PC-3 (cell line): ENCODE data around the gene PRELID2.

Source experiments
- EZH2phosphoT487 ChIP-seq: fragments of 300-600 bp; sonication (generic); IDR thresholded peaks from 2 replicates; pipeline ENCODE4 v1.6.1; 2018; ENCODE audit warnings: mild to moderate bottlenecking, antibody characterized with exemption, low read length, borderline replicate concordance
- TF ChIP-seq, protein P1 (sequence below): fragments of 300-600 bp; sonication (generic); conservative IDR thresholded peaks from 2 replicates; pipeline ENCODE4 v1.5.1; 2017; ENCODE audit warnings: antibody characterized with exemption, low read depth, mild to moderate bottlenecking, low read length

DNA sequence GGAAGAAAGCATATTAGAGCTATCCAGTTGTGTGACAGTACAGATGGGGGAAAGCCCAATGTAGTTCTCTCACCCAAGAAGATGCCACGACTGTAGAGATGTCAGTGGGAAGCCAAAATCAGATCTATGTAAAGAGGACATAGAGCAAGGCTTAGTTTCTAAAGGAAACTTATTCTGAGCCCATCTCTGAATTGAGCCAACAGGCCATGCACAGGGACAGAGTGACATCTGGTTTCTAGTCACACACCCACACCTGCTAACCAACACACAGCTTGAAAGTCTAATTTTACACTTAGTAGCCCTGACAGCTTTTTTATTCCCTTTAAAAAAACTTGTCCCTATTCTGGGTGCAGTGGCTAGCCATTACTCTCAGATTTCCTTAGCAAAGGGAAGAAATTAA, 22.3 kb downstream of the PRELID2 start:
- no peak for TF ChIP-seq EZH2phosphoT487
- TF ChIP-seq, protein P1, sequence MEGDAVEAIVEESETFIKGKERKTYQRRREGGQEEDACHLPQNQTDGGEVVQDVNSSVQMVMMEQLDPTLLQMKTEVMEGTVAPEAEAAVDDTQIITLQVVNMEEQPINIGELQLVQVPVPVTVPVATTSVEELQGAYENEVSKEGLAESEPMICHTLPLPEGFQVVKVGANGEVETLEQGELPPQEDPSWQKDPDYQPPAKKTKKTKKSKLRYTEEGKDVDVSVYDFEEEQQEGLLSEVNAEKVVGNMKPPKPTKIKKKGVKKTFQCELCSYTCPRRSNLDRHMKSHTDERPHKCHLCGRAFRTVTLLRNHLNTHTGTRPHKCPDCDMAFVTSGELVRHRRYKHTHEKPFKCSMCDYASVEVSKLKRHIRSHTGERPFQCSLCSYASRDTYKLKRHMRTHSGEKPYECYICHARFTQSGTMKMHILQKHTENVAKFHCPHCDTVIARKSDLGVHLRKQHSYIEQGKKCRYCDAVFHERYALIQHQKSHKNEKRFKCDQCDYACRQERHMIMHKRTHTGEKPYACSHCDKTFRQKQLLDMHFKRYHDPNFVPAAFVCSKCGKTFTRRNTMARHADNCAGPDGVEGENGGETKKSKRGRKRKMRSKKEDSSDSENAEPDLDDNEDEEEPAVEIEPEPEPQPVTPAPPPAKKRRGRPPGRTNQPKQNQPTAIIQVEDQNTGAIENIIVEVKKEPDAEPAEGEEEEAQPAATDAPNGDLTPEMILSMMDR, result no peak
